ENCODE data around the gene SLC1A7.

- TF ChIP-seq CTCF (IDR thresholded peaks at IDR 0.05) (no peak), POLR2A (IDR thresholded peaks at IDR 0.05) (no peak), POLR2AphosphoS5 (IDR thresholded peaks at IDR 0.05) (no peak), EP300 (IDR thresholded peaks at IDR 0.05) (no peak)
Observed at GRCh38 chr1:53038566-53038965, 103.9 kb downstream of the SLC1A7 start.

All from stomach (tissue), 4 donors.